HG03095 (cell line): Measurements from ENCODE around the gene CLASP1.
"Not testable (repeated sequence)": the region's sequence is repeated elsewhere in the genome, so short reads cannot be mapped to it uniquely, and the experiment has no call there.

ENCODE experiments used
- ATAC-seq: cut with Tn5 transposase; IDR thresholded peaks from one replicate; pipeline ENCODE4 v1.9.1; 2021; ENCODE audit warnings: moderate library complexity; ENCODE audit not compliant: unreplicated experiment

Gene CLASP1

GRCh38 chr2:121478996-121479745 lies 170.1 kb downstream of the CLASP1 start:
- ATAC-seq = no peak

GRCh38 chr2:121478358-121478995 lies 170.8 kb downstream of the CLASP1 start:
- ATAC-seq = not testable (repeated sequence)

GRCh38 chr2:121476684-121477083 lies 172.6 kb downstream of the CLASP1 start:
- no peak for ATAC-seq

GRCh38 chr2:121475811-121476571 lies 173.3 kb downstream of the CLASP1 start:
- no peak for ATAC-seq

GRCh38 chr2:121473512-121473911 lies 175.8 kb downstream of the CLASP1 start:
- ATAC-seq = no peak

GRCh38 chr2:121472470-121472993 lies 176.7 kb downstream of the CLASP1 start:
- ATAC-seq = no peak

- no peak for ATAC-seq
Measured at GRCh38 chr2:121471532-121472469, 177.5 kb downstream of the CLASP1 start.

- no peak for ATAC-seq
Measured at GRCh38 chr2:121470917-121471316, 178.3 kb downstream of the CLASP1 start.

- ATAC-seq = no peak
Measured at GRCh38 chr2:121469356-121469755, 179.9 kb downstream of the CLASP1 start.

- ATAC-seq = no peak
Measured at GRCh38 chr2:121468936-121469335, 180.3 kb downstream of the CLASP1 start.

- no peak for ATAC-seq
Measured at GRCh38 chr2:121459291-121459690, 190.0 kb downstream of the CLASP1 start.

GRCh38 chr2:121456325-121456724 lies 192.9 kb downstream of the CLASP1 start:
- no peak for ATAC-seq

GRCh38 chr2:121455446-121455845 lies 193.8 kb downstream of the CLASP1 start:
- ATAC-seq = no peak

GRCh38 chr2:121454549-121455090 lies 194.6 kb downstream of the CLASP1 start:
- ATAC-seq = no peak

GRCh38 chr2:121451398-121451797 lies 197.9 kb downstream of the CLASP1 start:
- ATAC-seq = no peak

- no peak for ATAC-seq
Measured at GRCh38 chr2:121450301-121450700, 199.0 kb downstream of the CLASP1 start.

GRCh38 chr2:121446647-121447241 lies 202.5 kb downstream of the CLASP1 start:
- ATAC-seq = no peak

GRCh38 chr2:121442889-121443288 lies 206.4 kb downstream of the CLASP1 start:
- no peak for ATAC-seq

GRCh38 chr2:121438290-121438689 lies 211.0 kb downstream of the CLASP1 start:
- ATAC-seq = not testable (repeated sequence)

- ATAC-seq = no peak
Measured at GRCh38 chr2:121436918-121437317, 212.3 kb downstream of the CLASP1 start.
